DMS53 treated with DMSO at 0.1 percent for 48 hours (cell line): ENCODE data around the gene SLC38A10.

Experiments
- DNase-seq: peaks from one replicate; lab custom pipeline; 2025; ENCODE audit not compliant: unreplicated experiment; lab: John Stamatoyannopoulos, UW

The SLC38A10 gene

GRCh38 chr17:81244358-81245023 is 50.6 kb downstream of the SLC38A10 start:
- DNase-seq, result no peak

- DNase-seq, result no peak
Observed at GRCh38 chr17:81243333-81243664, 51.8 kb downstream of the SLC38A10 start.

DNA sequence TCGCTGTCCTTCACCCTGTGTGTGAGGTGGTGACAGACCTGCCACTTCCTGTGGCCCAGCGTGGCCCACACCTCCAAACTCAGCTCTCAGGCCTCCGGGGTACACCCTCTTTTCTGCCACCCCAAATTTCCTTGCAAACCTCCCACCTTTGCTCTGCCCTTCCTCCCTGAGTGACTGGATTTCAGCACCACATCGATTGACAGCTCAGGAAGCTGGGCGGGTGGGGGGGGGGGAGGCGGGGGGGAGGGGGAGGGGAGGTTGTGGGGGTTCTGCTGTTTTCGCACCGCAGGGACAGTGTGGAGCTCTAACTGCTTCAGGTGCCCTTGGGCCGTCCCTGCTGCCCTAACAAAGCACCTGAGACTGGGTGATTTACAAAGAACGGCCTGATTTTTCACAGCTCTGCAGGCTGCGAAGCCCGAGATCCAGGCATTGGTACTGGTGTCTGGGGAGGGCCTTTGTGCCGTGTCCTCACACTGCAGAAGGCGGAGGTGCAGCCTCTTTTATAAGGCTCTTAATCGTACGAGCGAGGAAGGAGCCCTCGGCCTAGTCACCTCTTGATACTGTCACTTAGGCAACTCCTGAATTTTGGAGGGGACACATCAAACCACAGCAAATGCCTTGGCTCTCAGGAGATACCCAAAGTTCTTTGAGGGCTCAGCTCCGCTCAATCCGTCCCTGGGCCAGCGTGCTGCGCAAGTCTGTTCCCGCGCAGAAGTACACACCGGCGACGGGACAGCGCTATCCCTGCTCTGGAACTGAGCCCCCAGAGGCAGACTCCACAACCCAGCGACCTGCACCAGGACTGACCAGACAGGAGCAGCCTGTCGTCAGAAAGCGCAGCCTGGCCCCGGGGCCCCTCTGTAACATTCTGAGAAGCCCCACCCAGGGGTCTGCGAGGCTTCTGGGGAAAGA is 52.4 kb downstream of the SLC38A10 start:
- no peak for DNase-seq

DNA sequence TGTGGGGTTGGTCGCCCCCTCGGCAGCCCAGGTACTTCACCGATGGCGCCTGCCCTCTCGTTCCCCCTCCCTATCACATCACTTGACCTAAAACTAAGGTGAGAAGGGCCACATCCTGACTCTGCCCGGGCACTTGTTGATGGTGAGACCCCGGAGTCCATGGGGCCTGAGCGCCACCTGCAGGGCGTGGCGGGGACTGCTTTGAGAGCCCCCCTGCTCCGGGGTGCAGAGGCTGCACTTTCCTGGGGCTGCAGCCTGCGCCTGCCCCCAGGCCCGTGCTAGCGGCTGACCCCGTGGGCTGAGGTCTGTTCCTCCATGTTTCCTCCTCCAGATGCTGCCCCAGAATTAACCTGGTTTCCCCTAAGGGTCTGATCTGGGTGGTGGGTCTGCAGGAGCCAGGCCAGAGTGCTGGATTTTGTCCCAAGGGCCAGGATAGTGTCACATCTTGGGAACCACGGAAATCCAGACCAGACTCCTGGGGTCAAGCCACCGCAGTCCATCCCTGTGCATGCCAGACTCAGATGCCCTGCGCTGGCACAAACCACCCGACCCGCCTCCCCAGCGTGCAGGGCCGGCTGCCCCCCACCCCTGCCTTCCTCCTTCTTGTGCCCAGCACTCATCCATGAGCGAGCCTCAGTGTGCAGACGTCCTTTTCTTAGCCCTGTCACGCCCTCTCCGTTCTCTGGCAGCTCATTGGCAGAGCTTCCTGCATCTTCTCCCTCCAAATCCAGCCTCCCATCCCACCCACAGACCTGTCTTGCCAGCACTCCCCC is 53.3 kb downstream of the SLC38A10 start:
- DNase-seq, result peak; percentile 11

- no peak for DNase-seq
Observed at GRCh38 chr17:81241203-81241602, 53.9 kb downstream of the SLC38A10 start.

DNA sequence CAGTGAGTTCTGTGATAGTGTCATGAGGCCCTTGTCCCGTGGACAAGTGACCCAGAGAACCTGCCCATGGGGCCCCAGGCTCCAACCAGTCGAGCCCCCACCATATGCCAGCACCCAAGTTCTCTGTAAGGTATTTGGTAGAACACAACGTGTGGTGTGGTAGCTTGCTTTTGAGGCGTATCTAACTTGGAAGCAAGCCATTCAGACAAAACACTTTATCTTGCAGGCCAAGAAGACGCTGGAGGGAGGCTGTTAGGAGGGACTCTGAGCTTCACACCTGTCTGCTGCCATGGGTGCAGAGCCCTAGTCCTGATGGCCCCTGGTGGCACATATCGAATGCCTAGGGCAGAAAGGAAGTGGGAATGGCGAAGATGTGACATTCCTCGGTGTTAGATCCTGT is 54.3 kb downstream of the SLC38A10 start:
- DNase-seq, result no peak

DNA sequence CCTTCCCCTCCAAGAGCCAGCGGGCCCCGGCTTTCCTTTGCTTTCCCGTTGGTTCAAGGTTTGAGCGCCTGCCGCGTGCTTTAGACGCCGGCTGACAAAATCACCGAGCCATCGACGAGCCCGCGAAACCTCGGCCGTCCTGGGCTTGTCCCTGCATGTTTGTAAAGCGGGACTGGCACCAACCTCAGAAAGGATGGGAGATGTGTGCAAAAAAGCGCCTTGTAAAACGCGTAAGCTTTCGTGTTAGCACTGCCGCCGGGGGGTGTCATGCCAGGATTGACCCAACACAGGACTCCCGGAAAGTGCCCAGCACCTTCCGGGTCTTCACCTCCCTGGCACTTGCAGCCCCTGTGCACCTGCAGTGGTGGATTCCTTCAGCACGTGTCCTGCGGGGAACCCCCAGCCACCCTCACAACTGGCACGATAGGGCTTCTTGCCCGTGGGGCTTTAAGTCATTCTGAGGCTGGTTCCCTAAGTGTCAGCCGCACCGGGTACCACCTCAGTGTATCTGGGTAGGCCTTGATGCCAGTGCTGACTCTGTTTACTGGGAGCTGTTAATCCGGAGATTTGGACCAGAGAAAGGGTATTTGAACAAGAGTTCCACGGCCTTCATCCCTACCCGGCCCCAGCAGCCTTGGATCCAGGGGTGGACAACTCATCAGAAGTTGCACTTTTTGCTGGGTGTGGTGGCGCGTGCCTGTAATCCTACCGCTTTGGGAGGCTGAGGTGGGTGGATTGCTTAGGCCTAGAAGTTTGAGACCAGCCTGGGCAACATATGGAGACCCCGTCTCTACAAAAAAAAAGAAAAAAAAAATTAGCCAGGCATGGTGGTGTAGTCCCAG is 55.2 kb downstream of the SLC38A10 start:
- DNase-seq, result no peak

DNA sequence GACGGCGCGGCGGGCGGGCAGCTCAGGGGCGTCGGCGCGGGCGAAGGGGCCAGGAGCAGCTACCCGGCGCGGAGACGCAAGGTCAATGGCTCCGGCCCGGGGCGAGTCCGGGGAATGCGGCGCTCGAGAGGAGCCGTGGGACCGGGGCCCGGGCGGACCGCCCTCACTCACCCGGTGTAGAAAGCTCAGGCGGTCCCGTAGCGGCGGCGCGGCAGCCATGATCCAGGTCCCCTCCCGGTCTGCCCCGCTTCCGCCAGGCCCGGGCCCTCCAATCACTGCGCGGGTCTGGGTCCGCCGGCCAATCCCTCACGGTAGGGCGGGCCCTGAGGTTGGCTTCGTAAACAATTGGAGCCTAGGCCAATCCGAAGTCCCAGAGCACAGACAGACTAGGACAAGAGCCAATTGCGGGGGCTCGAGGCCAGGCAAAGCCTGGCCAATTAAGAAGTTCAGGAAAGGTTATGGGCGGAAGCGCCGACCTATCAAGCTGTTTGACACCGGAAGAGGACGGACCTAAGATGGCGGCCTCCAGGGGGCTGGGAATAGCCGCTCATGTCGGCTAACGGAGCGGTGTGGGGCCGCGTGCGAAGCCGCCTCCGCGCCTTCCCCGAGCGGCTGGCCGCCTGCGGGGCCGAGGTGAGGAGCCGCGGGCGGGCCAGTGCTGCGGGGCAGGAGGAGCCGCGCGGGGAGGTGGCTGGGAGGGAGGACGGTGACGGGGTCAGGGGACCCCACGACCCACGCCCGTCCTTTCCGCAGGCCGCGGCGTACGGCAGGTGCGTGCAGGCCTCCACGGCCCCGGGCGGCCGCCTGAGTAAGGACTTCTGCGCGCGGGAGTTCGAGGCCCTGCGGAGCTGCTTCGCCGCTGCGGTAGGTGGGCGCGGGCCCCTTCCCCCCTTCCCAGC is 56.0 kb downstream of the SLC38A10 start, which contains the start of the genes NDUFAF8 and TEPSIN:
NDUFAF8 (plus strand) TSS at position 504 of the 899 bp plus-strand sequence; CDS start at position 550, 46 bp downstream.
TEPSIN (minus strand) TSS at position 241 of the 899 bp plus-strand sequence; CDS start at position 219, 22 bp downstream.
- peak; percentile 99 for DNase-seq

- DNase-seq, result no peak
Observed at GRCh38 chr17:81238490-81238814, 56.7 kb downstream of the SLC38A10 start.

- DNase-seq, result peak; percentile 41
Observed at GRCh38 chr17:81237591-81238489, 57.3 kb downstream of the SLC38A10 start.

DNA sequence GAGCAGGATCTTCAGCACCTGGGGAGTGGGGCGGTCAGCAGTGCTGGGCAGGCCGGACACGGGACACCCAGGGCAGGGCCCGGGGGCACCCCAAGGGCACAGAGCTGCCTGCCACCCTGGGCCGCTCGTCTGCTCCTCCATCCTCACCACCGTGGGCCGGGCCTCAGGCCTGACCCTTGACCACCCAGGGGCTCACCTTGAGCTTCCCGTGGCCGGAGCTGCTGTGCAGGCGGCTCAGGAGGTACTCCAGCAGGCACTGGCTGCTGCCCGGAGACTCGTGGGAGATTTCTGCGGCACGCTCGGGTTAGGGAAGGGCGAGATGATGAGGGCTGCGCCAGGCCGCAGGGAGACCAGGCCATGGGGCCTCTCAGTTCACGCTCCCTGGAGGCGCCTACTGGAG is 58.3 kb downstream of the SLC38A10 start:
- no peak for DNase-seq

GRCh38 chr17:81235822-81236740 is 59.0 kb downstream of the SLC38A10 start:
- no peak for DNase-seq

DNA sequence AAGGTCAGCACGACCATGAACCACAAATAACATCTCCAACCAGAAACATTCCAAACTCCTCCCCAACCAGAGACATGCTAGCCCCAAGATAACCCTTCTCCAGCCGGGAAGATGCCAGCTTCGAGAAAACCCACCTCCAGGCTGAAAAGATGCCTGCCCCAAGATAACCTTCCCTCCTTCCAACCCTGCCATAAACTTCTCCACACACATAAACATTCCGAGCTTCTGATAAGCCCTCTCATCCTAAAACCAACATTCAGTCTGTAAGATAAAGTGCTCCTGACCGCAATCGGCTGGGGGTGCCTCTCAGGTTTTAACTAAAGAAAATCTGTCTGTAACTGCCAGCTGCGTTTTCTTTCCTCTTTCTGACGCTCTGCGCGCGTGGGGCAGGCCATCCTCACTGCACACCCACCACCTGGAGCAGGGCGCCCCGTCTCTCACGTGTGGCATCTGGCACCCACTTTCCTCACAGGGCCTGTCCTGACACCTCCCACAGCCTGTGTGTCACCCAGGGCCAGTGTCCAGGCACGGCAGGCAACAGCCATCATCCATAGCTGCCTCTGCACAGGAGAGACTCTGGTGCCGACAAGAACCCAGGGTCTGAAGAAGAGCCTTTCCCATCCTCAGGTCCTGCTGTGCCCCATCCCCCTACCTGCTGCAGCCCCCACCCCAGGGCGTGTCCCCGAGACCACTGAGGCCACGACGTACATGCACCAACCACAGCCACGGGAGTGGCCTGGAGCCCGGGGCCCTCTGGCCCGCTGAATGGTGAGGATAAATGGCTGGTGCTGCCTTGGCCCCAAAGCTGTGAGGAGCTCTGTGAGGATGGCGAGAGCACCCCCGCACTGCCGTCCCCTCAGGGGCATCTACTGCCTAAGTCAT is 59.9 kb downstream of the SLC38A10 start:
- no peak for DNase-seq

DNA sequence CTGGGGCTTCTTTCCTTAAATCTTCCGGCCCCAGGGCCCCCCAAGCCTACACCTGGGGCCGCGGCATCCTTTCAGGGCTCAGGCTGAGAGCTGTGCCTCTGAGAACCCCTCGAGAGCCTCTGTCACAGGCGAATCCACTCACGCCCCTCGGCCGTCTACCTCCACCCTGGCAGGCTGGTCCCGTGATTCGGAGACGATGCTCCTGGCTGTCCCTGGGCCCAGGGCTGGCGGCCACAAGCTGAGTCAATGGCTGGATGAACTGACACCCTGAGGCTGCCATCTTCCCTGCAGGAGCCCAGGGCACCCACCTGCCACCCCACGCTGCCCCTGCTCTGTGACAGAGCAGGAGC is 60.6 kb downstream of the SLC38A10 start:
- no peak for DNase-seq

DNA sequence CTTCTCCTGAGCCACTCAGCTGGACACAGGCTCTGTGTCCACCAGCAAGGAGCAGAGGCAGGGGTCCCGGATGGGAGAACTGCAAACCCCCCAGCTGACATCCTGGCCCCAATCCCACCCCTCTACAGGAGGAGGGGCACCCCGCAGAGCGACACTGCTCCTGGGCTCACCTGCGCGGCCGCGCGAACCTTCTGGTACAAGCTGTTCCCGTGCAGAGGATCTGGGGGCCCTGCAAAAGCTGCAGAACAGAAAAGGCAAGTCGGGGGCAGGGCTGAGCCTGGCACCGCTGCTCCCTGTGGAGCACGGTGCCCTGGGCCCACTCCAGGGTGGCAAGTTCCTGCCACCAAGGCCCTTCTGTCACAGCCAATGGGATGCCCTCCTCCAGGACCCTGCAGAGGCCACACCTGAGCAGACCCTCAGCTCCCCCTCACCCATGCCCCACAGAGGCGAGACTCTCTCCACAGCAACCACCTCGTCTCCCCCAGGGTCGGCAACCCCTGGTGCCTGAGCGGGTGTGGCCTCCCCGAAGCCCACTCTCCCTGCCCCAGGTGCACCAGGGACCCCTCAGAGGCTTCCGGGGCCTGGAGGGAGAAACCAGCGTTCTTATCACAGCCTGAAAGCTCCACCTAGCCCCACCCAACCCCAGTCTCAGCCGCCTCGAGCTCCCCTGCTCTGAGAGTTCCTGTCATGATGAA is 61.1 kb downstream of the SLC38A10 start:
- DNase-seq, result no peak

DNA sequence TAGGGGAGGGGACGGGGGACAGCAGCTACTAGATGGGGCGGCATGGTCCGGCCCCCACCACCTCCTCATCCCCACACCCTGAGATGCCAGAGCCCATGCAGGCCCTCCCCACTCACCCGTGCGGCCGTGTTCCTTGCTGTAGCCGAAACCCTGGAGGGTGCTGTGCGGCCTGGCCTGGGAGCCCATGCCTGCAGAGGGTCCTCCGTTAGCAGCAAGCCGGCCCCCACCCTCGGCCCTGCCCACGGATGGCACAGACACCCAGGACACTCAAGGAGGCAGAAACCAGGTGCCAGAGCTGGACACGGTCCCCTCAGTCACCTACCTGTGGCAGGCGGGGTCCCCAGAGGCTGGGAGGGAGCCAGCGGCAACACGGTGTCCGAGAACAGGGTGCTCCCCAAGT is 61.8 kb downstream of the SLC38A10 start:
- DNase-seq, result no peak
